HCT116 (cell line): Measurements from ENCODE around the gene ERC2. TPM values are rescaled to one million over a fixed set of nuclear protein-coding genes. Genes with fewer than 3 reads are reported as not detected.

Experiments
- ATAC-seq: fragments of 200-7000 bp; cut with Tn5 transposase; 2 replicates; pipeline ENCODE4 v1.9.1; 2020; ENCODE audit warnings: mild to moderate bottlenecking, moderate library complexity
- BruUV-seq: library from RNA; stranded (reverse); fragments of 400-500 nt; replicated peaks from 2 replicates; lab custom pipeline; 2021; lab: Mats Ljungman, UMichigan
- CTCF ChIA-PET: fragments of 300-600 bp; sonication (Branson Sonifier 250); formaldehyde crosslinking; loops from one replicate; lab custom pipeline; 2021; ENCODE audit warnings: antibody characterized with exemption; lab: Charles Lee
- POLR2A ChIA-PET: fragments of 300-600, 350-600 bp; sonication (Branson Sonifier 250); formaldehyde crosslinking; loops from one replicate; lab custom pipeline; 2021; ENCODE audit warnings: antibody characterized with exemption; lab: Charles Lee
- RAD21 ChIA-PET, 2 experiments: fragments of 300-600 bp; sonication (Branson Sonifier 250); formaldehyde crosslinking; loops; one replicate each; lab custom pipeline; 2023; ENCODE audit warnings: low total read pairs in 2 of 2; ENCODE audit not compliant: uncharacterized antibody in 2 of 2, unreplicated experiment in 2 of 2, low non-redundant PET in 1 of 2; lab: Charles Lee
- DNase-seq: peaks from one replicate; pipeline ENCODE4 v3.0.0-alpha.2; 2010; ENCODE audit warnings: low read depth, low spot score
- H2AFZ ChIP-seq: fragments of 200-600 bp; shearing (Covaris generic), sonication (generic); 2 replicates; pipeline ENCODE4 v1.6.1; 2017; ENCODE audit warnings: low read depth, mixed run types, mixed read lengths, antibody characterized with exemption, low read length; ENCODE audit not compliant: poor library complexity, severe bottlenecking
- H3K27ac ChIP-seq: 2 replicates; pipeline ENCODE4 v1.5.1; 2012; ENCODE audit warnings: low read depth, low read length
- H3K27me3 ChIP-seq: fragments of 200-600 bp; sonication (generic); 2 replicates; pipeline ENCODE4 v1.6.1; 2016; ENCODE audit warnings: mixed run types, low read length, mixed read lengths; ENCODE audit not compliant: insufficient read depth
- H3K36me3 ChIP-seq, 2 experiments: fragments of 200-500 bp in 1 of 2; fragments of 200-600 bp in 1 of 2; sonication (Bioruptor generic) in 1 of 2; sonication (generic) in 1 of 2; 2 replicates each; pipeline versions ENCODE4 v1.5.1 to v1.6.1; 2014 to 2016; ENCODE audit warnings: low read length in 2 of 2, inconsistent platforms in 1 of 2, mixed read lengths in 1 of 2, mixed run types in 1 of 2; ENCODE audit not compliant: insufficient read depth in 2 of 2, control insufficient read depth in 1 of 2
- H3K4me1 ChIP-seq, 2 experiments: fragments of 200-600 bp in 1 of 2; sonication (generic) in 1 of 2; 2 replicates each; pipeline versions ENCODE4 v1.5.1 to v1.6.1; 2012 to 2017; ENCODE audit warnings: low read length in 2 of 2, inconsistent platforms in 1 of 2, mild to moderate bottlenecking in 1 of 2, mixed read lengths in 1 of 2, mixed run types in 1 of 2, moderate library complexity in 1 of 2; ENCODE audit not compliant: insufficient read depth in 2 of 2, control insufficient read depth in 1 of 2
- H3K4me2 ChIP-seq: fragments of 200-600 bp; sonication (generic); 2 replicates; pipeline ENCODE4 v1.6.1; 2017; ENCODE audit warnings: mixed run types, low read length, mixed read lengths
- H3K4me3 ChIP-seq, 2 experiments: fragments of 200-600 bp in 1 of 2; sonication (generic) in 1 of 2; replicated peaks in 1 of 2; 2 replicates each; pipeline ENCODE4 v1.5.1; 2011 to 2016; ENCODE audit warnings: low read length in 2 of 2, control low read depth in 1 of 2, low read depth in 1 of 2, mild to moderate bottlenecking in 1 of 2, mixed read lengths in 1 of 2, mixed run types in 1 of 2
- H3K79me2 ChIP-seq: fragments of 200-600 bp; sonication (generic); 2 replicates; pipeline ENCODE4 v1.6.1; 2017; ENCODE audit warnings: mild to moderate bottlenecking, mixed run types, low read length, moderate library complexity, mixed read lengths; ENCODE audit not compliant: insufficient read depth
- H3K9ac ChIP-seq: fragments of 200-600 bp; sonication (generic); 2 replicates; pipeline ENCODE4 v1.6.1; 2016; ENCODE audit warnings: low read length, mixed read lengths
- H3K9me2 ChIP-seq: fragments of 200-600 bp; sonication (generic), shearing (Covaris generic); 2 replicates; pipeline ENCODE4 v1.6.1; 2017; ENCODE audit warnings: mixed run types, mild to moderate bottlenecking, moderate library complexity; ENCODE audit not compliant: insufficient read depth
- H3K9me3 ChIP-seq, 2 experiments: fragments of 200-500 bp in 1 of 2; fragments of 200-600 bp in 1 of 2; sonication (Bioruptor generic) in 1 of 2; sonication (generic) in 1 of 2; 2 replicates each; pipeline ENCODE4 v1.6.1; 2014 to 2017; ENCODE audit warnings: low read length in 2 of 2, mixed read lengths in 2 of 2, inconsistent platforms in 1 of 2, low read depth in 1 of 2, mild to moderate bottlenecking in 1 of 2, mixed run types in 1 of 2, moderate library complexity in 1 of 2; ENCODE audit not compliant: control insufficient read depth in 1 of 2, insufficient read depth in 1 of 2
- H4K20me1 ChIP-seq: fragments of 200-600 bp; sonication (generic), shearing (Covaris generic); 2 replicates; pipeline ENCODE4 v1.6.1; 2017; ENCODE audit warnings: mixed run types, mild to moderate bottlenecking, moderate library complexity; ENCODE audit not compliant: insufficient read depth
- CBX3 ChIP-seq: IDR thresholded peaks from 2 replicates; pipeline ENCODE4 v1.6.1; 2012; ENCODE audit warnings: low read depth
- EGR1 ChIP-seq: IDR thresholded peaks from 2 replicates; pipeline ENCODE4 v1.6.1; 2012; ENCODE audit warnings: low read depth
- ELF1 ChIP-seq: IDR thresholded peaks from 2 replicates; pipeline ENCODE4 v1.6.1; 2012; ENCODE audit warnings: low read depth, borderline replicate concordance
- EZH2phosphoT487 ChIP-seq: fragments of 200-600 bp; IDR thresholded peaks from 2 replicates; pipeline ENCODE4 v1.6.1; 2018; ENCODE audit warnings: antibody characterized with exemption, borderline replicate concordance
- JUND ChIP-seq: IDR thresholded peaks from 2 replicates; pipeline ENCODE4 v1.6.1; 2012
- POLR2A ChIP-seq: IDR thresholded peaks from 2 replicates; pipeline ENCODE4 v1.7.0; 2011; ENCODE audit warnings: borderline replicate concordance; ENCODE audit not compliant: insufficient read depth, insufficient read length; ENCODE audit errors: extremely low read depth
- POLR2AphosphoS5 ChIP-seq: IDR thresholded peaks from 2 replicates; pipeline ENCODE4 v1.6.1; 2011; ENCODE audit warnings: mild to moderate bottlenecking, low read depth, low read length, moderate library complexity
- RAD21 ChIP-seq: IDR thresholded peaks from 2 replicates; pipeline ENCODE4 v1.6.1; 2012; ENCODE audit warnings: low read depth, mild to moderate bottlenecking
- REST ChIP-seq: IDR thresholded peaks from 2 replicates; pipeline ENCODE4 v1.6.1; 2012; ENCODE audit warnings: low read depth
- SIN3A ChIP-seq: IDR thresholded peaks from 2 replicates; pipeline ENCODE4 v1.6.1; 2012; ENCODE audit warnings: low read depth
- SP1 ChIP-seq: IDR thresholded peaks from 2 replicates; pipeline ENCODE4 v1.6.1; 2012; ENCODE audit warnings: low read depth
- SRF ChIP-seq: IDR thresholded peaks from 2 replicates; pipeline ENCODE4 v1.6.1; 2012; ENCODE audit warnings: low read depth
- YY1 ChIP-seq: IDR thresholded peaks from 2 replicates; pipeline ENCODE4 v1.6.1; 2011; ENCODE audit warnings: low read length, low read depth, moderate library complexity, mild to moderate bottlenecking; ENCODE audit not compliant: insufficient replicate concordance; ENCODE audit errors: extremely low read depth
- ZNF274 ChIP-seq: fragments of 200-500 bp; sonication (Bioruptor generic); IDR thresholded peaks from 2 replicates; pipeline ENCODE4 v1.6.1; 2014; ENCODE audit warnings: mild to moderate bottlenecking, low read depth, low read length, inconsistent platforms
- intact Hi-C: fragments of 100-400 bp; cut with micrococcal nuclease; formaldehyde crosslinking; loops from 2 replicates; pipeline ENCODE4 v1.10.0; 2022
- total RNA-seq: library from RNA; stranded (reverse); gene quantifications from one replicate; pipeline ENCODE4 v1.2.1, GENCODE V29; 2021; ENCODE audit not compliant: unreplicated experiment
- TF ChIP-seq, protein P1 (sequence below): IDR thresholded peaks from 2 replicates; pipeline ENCODE4 v1.6.1; 2012
- TF ChIP-seq, protein P2 (sequence below), 3 experiments: fragments of 200-600 bp in 1 of 3; sonication (generic) in 1 of 3; IDR thresholded peaks in 2 of 3; conservative IDR thresholded peaks in 1 of 3; 2 replicates each; pipeline ENCODE4 v1.5.1; 2012 to 2017; ENCODE audit warnings: low read depth in 2 of 3, low read length in 2 of 3, antibody characterized with exemption in 1 of 3, borderline replicate concordance in 1 of 3, control low read depth in 1 of 3, mild to moderate bottlenecking in 1 of 3, mixed read lengths in 1 of 3, mixed run types in 1 of 3, moderate library complexity in 1 of 3; ENCODE audit not compliant: insufficient read depth in 1 of 3
- TF ChIP-seq, protein P3 (sequence below): IDR thresholded peaks from 2 replicates; pipeline ENCODE4 v1.6.1; 2012

The ERC2 gene
- total RNA-seq, 1 experiment from 2014 or later = not detected

- ChIA-PET CTCF (no interaction called here), RAD21 (no interaction called here), POLR2A (no interaction called here)
- BruUV-seq = no TSS peak
- no peak overlapping the region for H3K27ac ChIP-seq
- H4K20me1 ChIP-seq = no peaks in the 10 kb centered on the region
- no peaks in the 10 kb centered on the region for H3K27me3 ChIP-seq
- H2AFZ ChIP-seq = no peak overlapping the region
- DNase-seq (no peak), ATAC-seq (no peak)
- no peak overlapping the region for H3K9ac ChIP-seq
- H3K79me2 ChIP-seq = no peaks in the 10 kb centered on the region
- H3K36me3 ChIP-seq = no peaks in the 10 kb centered on the region
- no peak overlapping the region for H3K4me3 ChIP-seq
- intact Hi-C loops = no loop called here
- TF ChIP-seq JUND (no peak), POLR2AphosphoS5 (no peak), SRF (no peak), ELF1 (no peak), YY1 (no peak), SP1 (no peak), POLR2A (no peak), RAD21 (no peak), EZH2phosphoT487 (no peak), ZNF274 (no peak), CBX3 (no peak), SIN3A (no peak), REST (no peak), EGR1 (no peak)
- TF ChIP-seq, protein P1, sequence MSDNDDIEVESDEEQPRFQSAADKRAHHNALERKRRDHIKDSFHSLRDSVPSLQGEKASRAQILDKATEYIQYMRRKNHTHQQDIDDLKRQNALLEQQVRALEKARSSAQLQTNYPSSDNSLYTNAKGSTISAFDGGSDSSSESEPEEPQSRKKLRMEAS = no peak
- TF ChIP-seq, protein P2, sequence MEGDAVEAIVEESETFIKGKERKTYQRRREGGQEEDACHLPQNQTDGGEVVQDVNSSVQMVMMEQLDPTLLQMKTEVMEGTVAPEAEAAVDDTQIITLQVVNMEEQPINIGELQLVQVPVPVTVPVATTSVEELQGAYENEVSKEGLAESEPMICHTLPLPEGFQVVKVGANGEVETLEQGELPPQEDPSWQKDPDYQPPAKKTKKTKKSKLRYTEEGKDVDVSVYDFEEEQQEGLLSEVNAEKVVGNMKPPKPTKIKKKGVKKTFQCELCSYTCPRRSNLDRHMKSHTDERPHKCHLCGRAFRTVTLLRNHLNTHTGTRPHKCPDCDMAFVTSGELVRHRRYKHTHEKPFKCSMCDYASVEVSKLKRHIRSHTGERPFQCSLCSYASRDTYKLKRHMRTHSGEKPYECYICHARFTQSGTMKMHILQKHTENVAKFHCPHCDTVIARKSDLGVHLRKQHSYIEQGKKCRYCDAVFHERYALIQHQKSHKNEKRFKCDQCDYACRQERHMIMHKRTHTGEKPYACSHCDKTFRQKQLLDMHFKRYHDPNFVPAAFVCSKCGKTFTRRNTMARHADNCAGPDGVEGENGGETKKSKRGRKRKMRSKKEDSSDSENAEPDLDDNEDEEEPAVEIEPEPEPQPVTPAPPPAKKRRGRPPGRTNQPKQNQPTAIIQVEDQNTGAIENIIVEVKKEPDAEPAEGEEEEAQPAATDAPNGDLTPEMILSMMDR (IDR thresholded peaks at IDR 0.05 in 2 of 3, conservative IDR thresholded peaks at IDR 0.05 in 1 of 3; ENCODE audit: borderline replicate concordance in 1 of 3, insufficient read depth in 1 of 3, low read depth in 2 of 3, low read length in 2 of 3) = no peak
- TF ChIP-seq, protein P3, sequence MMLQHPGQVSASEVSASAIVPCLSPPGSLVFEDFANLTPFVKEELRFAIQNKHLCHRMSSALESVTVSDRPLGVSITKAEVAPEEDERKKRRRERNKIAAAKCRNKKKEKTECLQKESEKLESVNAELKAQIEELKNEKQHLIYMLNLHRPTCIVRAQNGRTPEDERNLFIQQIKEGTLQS = no peak
- H3K4me2 ChIP-seq = no peak overlapping the region
- H3K4me1 ChIP-seq = no peaks in the 10 kb centered on the region
- peaks cover 0 to 26% of the 10 kb centered on the region in 2 experiments; a peak in 1 of 4 replicates for H3K9me3 ChIP-seq
- no peaks in the 10 kb centered on the region for H3K9me2 ChIP-seq
These were observed 842.0 kb downstream of the ERC2 start for GRCh38 chr3:55626279-55626665.
